ENCODE measurements around the gene ACAD9. TPM values are rescaled to one million over a fixed set of nuclear protein-coding genes. Genes with fewer than 3 reads are reported as not detected.

ACAD9 gene
- total and polyA plus RNA-seq, 10 of the 15 experiments (the other 5 are each of a cell fraction or from before 2014, with no cell fraction given): 12.7 to 63.1 (median 43.7) TPM

- no peak for TF ChIP-seq POLR2AphosphoS2 (IDR thresholded peaks at IDR 0.05; ENCODE audit: low read depth, low read length)
- no peak for TF ChIP-seq E2F8 (IDR thresholded peaks at IDR 0.05; ENCODE audit: low read depth, partially characterized antibody)
- TF ChIP-seq NBN (IDR thresholded peaks at IDR 0.05): no peak
- no peak for TF ChIP-seq ASH2L (IDR thresholded peaks at IDR 0.05; ENCODE audit: borderline replicate concordance, low read depth)
Measured at GRCh38 chr3:128932516-128933212, 53.2 kb downstream of the ACAD9 start (continued).

GRCh38 chr3:128933213-128933921, 53.9 kb downstream of the ACAD9 start:
- CTCF ChIA-PET: no interaction called here
- no peak overlapping the region for H3K9ac ChIP-seq (ENCODE audit: control insufficient read depth, insufficient read depth, low read length)

More at GRCh38 chr3:128933213-128933921, 53.9 kb downstream of the ACAD9 start:
- Histone ChIP-seq H3K36me3 (ENCODE audit: control insufficient read depth in 2 of 2, insufficient read depth in 2 of 2, low read length in 1 of 2) (no peaks in the 10 kb centered on the region), H3K9me3 (replicated peaks; ENCODE audit: control insufficient read depth, insufficient read depth, low read length) (no peaks in the 10 kb centered on the region), H3K79me2 (ENCODE audit: control insufficient read depth, insufficient read depth, low read length) (no peaks in the 10 kb centered on the region), H2AFZ (ENCODE audit: control insufficient read depth, low read depth, low read length) (no peak overlapping the region), H4K20me1 (ENCODE audit: control insufficient read depth, insufficient read depth) (no peaks in the 10 kb centered on the region), H3K27ac (ENCODE audit: control insufficient read depth, insufficient read depth) (no peak overlapping the region), H3K27me3 (replicated peaks in 1 of 2; ENCODE audit: control insufficient read depth in 2 of 2, insufficient read depth in 2 of 2, low read length in 1 of 2) (peaks cover 0 to 2% of the 10 kb centered on the region in 2 experiments; a peak in 2 of 4 replicates), H3K4me3 (no peak overlapping the region), H3K4me1 (ENCODE audit: control insufficient read depth, insufficient read depth, low read length) (no peaks in the 10 kb centered on the region), H3K4me2 (ENCODE audit: control insufficient read depth, insufficient read depth) (no peak overlapping the region)
- intact Hi-C loops (cut with micrococcal nuclease; ENCODE audit: unreplicated experiment) (no loop called here), in situ Hi-C loops (cut with MboI) (no loop called here)
- ChIA-PET RAD21 (ENCODE audit: unreplicated experiment) (no interaction called here), POLR2A (interaction anchor here (0.9 kb wide), 1 partner anchor 9 kb away, joined by 3 read pairs; no protein-coding TSS in a partner anchor), SMC1A (ENCODE audit: uncharacterized antibody, unreplicated experiment) (interaction anchor here (0.6 kb wide), 1 partner anchor 139 kb away, joined by 3 read pairs; no protein-coding TSS in a partner anchor)
- BruUV-seq (replicated peaks): no TSS peak
- TF ChIP-seq JUNB (IDR thresholded peaks at IDR 0.05) (no peak), BCL3 (IDR thresholded peaks at IDR 0.05; ENCODE audit: borderline replicate concordance, insufficient read depth, low read depth, low read length, poor library complexity, severe bottlenecking) (no peak), NRF1 (conservative IDR thresholded peaks at IDR 0.05; ENCODE audit: low read depth, low read length) (no peak), SP1 (IDR thresholded peaks at IDR 0.05; ENCODE audit: low read depth, low read length) (no peak), TCF3 (IDR thresholded peaks at IDR 0.05; ENCODE audit: borderline replicate concordance, insufficient read depth, low read depth, low read length) (no peak), TCF7 (IDR thresholded peaks at IDR 0.05; ENCODE audit: borderline replicate concordance) (no peak), SIN3A (IDR thresholded peaks at IDR 0.05; ENCODE audit: low read depth, low read length) (no peak)
- DNase-seq (ENCODE audit: low read depth, low spot score) (no peak), ATAC-seq (no peak), FAIRE-seq (no peak)
- 28% methylated on average over 9 of the region's 9 CpGs for WGBS (ENCODE audit: insufficient coverage, insufficient replicate concordance, low lambda C conversion rate, missing lambda C conversion rate)

Measured in GM12878 (cell line).